ENCODE data around the gene CCDC33. TPM values are rescaled to one million over a fixed set of nuclear protein-coding genes. Genes with fewer than 3 reads are reported as not detected.

Gene CCDC33
- total RNA-seq, 1 experiment from 2014 or later, result 0.15 TPM

DNA sequence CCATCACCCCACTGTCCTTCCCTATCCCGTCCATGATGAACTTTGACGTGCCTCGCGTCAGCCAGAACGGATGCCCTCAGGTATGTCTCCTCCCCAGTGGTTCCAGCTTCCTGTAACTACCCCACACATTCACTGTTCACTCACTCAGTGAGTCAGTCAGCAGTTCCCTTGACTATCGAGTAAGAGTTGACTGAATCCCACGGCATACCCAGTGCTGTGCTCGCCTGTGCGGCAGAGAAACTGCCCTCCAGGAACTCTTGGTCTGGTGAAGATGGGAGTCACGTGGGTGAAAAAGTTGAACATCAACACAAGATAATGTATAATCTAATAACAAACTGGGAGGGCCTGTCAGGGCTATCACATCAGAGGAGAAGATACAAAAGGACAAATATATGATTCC is 36.7 kb downstream of the CCDC33 start (continued):
- TF ChIP-seq FOSL1 (IDR thresholded peaks at IDR 0.05; ENCODE audit: low read depth), result no peak
- no peak for TF ChIP-seq YY1 (IDR thresholded peaks at IDR 0.05; ENCODE audit: extremely low read depth, insufficient replicate concordance, low read depth, low read length)
- no peak for TF ChIP-seq EGR1 (IDR thresholded peaks at IDR 0.05; ENCODE audit: low read depth)
- no peak for TF ChIP-seq CEBPB (IDR thresholded peaks at IDR 0.05; ENCODE audit: low read depth)
- no peak for TF ChIP-seq EZH2phosphoT487 (IDR thresholded peaks at IDR 0.05; ENCODE audit: borderline replicate concordance)
- no peak for TF ChIP-seq JUND (IDR thresholded peaks at IDR 0.05)
- no peak for TF ChIP-seq MAX (IDR thresholded peaks at IDR 0.05)
- TF ChIP-seq CTCF (IDR thresholded peaks at IDR 0.05 in 2 of 3, conservative IDR thresholded peaks at IDR 0.05 in 1 of 3; ENCODE audit: borderline replicate concordance in 1 of 3, insufficient read depth in 1 of 3, low read depth in 2 of 3, low read length in 2 of 3), result no peak
- no peak for TF ChIP-seq RAD21 (IDR thresholded peaks at IDR 0.05; ENCODE audit: low read depth)
- no peak for TF ChIP-seq ZNF274 (IDR thresholded peaks at IDR 0.05; ENCODE audit: low read depth, low read length)
- no peak for TF ChIP-seq TCF7L2 (IDR thresholded peaks at IDR 0.05; ENCODE audit: borderline replicate concordance, extremely low read depth, insufficient read depth, insufficient read length)
- TF ChIP-seq POLR2A (IDR thresholded peaks at IDR 0.05; ENCODE audit: borderline replicate concordance, extremely low read depth, insufficient read depth, insufficient read length), result no peak
- no peak for TF ChIP-seq EZH2 (IDR thresholded peaks at IDR 0.05)
- no peak for TF ChIP-seq POLR2AphosphoS5 (IDR thresholded peaks at IDR 0.05; ENCODE audit: low read depth, low read length)

DNA sequence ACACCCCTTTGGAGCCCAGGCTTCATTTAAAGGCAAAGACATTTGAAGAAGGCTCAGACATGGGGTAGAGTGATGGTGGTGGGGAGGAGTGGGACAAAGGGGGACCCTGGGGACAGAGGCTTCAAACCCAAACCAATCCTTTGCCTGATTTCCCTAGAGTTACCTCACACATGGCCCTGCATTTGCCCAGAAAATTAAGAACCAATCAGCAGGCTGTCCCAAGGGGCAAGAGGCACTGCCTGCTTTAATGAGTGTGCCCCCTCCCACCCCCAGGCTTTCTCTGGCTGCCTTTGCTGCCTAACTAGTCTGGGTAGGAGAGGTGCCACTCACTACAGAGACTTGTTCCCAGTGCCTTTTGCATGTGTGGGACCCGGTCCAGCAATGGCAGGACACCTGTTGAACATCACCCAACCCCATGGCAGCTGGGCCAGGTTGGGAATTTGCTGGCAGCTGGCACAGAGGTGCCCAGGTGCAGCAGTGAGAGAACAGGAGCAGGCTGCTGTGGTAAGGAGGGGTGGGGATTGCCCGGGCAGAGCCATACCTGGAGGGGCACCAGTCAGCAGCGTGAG is 38.4 kb downstream of the CCDC33 start:
- no peak for DNase-seq (ENCODE audit: low read depth, low spot score)
- Histone ChIP-seq H4K20me1 (ENCODE audit: insufficient read depth) (no peaks in the 10 kb centered on the region), H3K4me1 (ENCODE audit: control insufficient read depth in 1 of 2, insufficient read depth in 2 of 2, low read length in 2 of 2) (no peaks in the 10 kb centered on the region), H3K36me3 (ENCODE audit: control insufficient read depth in 1 of 2, insufficient read depth in 2 of 2, low read length in 2 of 2) (no peaks in the 10 kb centered on the region), H3K9ac (ENCODE audit: low read length) (no peak overlapping the region), H2AFZ (ENCODE audit: low read depth, low read length, poor library complexity, severe bottlenecking) (no peak overlapping the region), H3K9me2 (ENCODE audit: insufficient read depth) (no peaks in the 10 kb centered on the region), H3K27me3 (ENCODE audit: insufficient read depth, low read length) (peaks cover 19% of the 10 kb centered on the region), H3K79me2 (ENCODE audit: insufficient read depth, low read length) (no peaks in the 10 kb centered on the region), H3K27ac (ENCODE audit: low read depth, low read length) (no peak overlapping the region), H3K9me3 (ENCODE audit: control insufficient read depth in 1 of 2, insufficient read depth in 1 of 2, low read depth in 1 of 2, low read length in 2 of 2) (no peaks in the 10 kb centered on the region), H3K4me2 (ENCODE audit: low read length) (no peak overlapping the region), H3K4me3 (replicated peaks in 1 of 2; ENCODE audit: low read depth in 1 of 2, low read length in 2 of 2) (no peak overlapping the region)
- no TSS peak for BruUV-seq (replicated peaks)
- intact Hi-C loops (cut with micrococcal nuclease), result no loop called here
- CTCF ChIA-PET, result no interaction called here
- no peak for ATAC-seq
- POLR2A ChIA-PET, result no interaction called here
- RAD21 ChIA-PET (ENCODE audit: low non-redundant PET in 1 of 2, low total read pairs in 2 of 2, uncharacterized antibody in 2 of 2, unreplicated experiment in 2 of 2), result no interaction called here
- TF ChIP-seq ZFX (IDR thresholded peaks at IDR 0.05) (no peak), POLR2A (IDR thresholded peaks at IDR 0.05; ENCODE audit: borderline replicate concordance, extremely low read depth, insufficient read depth, insufficient read length) (no peak), JUND (IDR thresholded peaks at IDR 0.05) (no peak), POLR2AphosphoS5 (IDR thresholded peaks at IDR 0.05; ENCODE audit: low read depth, low read length) (no peak), FOSL1 (IDR thresholded peaks at IDR 0.05; ENCODE audit: low read depth) (no peak), ZBTB33 (IDR thresholded peaks at IDR 0.05; ENCODE audit: extremely low read depth, insufficient replicate concordance, low read length) (no peak), CTCF (IDR thresholded peaks at IDR 0.05 in 2 of 3, conservative IDR thresholded peaks at IDR 0.05 in 1 of 3; ENCODE audit: borderline replicate concordance in 1 of 3, insufficient read depth in 1 of 3, low read depth in 2 of 3, low read length in 2 of 3) (no peak), SIN3A (IDR thresholded peaks at IDR 0.05; ENCODE audit: low read depth) (no peak), RAD21 (IDR thresholded peaks at IDR 0.05; ENCODE audit: low read depth) (no peak), EZH2 (IDR thresholded peaks at IDR 0.05) (no peak), MAX (IDR thresholded peaks at IDR 0.05) (no peak)

Measured in HCT116 (cell line).